GM13976 (cell line): ENCODE measurements around the gene KCNK5.

Experiments
- DNase-seq: peaks from one replicate; pipeline ENCODE4 v3.0.0; 2012; ENCODE audit warnings: low spot score
- in situ Hi-C: fragments of 300-500 bp; cut with MboI; formaldehyde crosslinking; loops from one replicate; pipeline ENCODE4 v1.12.0; 2022; ENCODE audit warnings: low sequenced_read_pairs, mixed read lengths, inconsistent platforms; ENCODE audit not compliant: unreplicated experiment
- TF ChIP-seq, protein P1 (sequence below): IDR thresholded peaks from 2 replicates; pipeline ENCODE4 v1.5.1; 2012; ENCODE audit warnings: borderline replicate concordance, mild to moderate bottlenecking; ENCODE audit not compliant: insufficient read depth; ENCODE audit errors: extremely low read depth, missing control alignments, control extremely low read depth

Gene KCNK5

GRCh38 chr6:39225543-39225942, 3.7 kb downstream of the KCNK5 start:
- in situ Hi-C loops = no loop called here
- TF ChIP-seq, protein P1, sequence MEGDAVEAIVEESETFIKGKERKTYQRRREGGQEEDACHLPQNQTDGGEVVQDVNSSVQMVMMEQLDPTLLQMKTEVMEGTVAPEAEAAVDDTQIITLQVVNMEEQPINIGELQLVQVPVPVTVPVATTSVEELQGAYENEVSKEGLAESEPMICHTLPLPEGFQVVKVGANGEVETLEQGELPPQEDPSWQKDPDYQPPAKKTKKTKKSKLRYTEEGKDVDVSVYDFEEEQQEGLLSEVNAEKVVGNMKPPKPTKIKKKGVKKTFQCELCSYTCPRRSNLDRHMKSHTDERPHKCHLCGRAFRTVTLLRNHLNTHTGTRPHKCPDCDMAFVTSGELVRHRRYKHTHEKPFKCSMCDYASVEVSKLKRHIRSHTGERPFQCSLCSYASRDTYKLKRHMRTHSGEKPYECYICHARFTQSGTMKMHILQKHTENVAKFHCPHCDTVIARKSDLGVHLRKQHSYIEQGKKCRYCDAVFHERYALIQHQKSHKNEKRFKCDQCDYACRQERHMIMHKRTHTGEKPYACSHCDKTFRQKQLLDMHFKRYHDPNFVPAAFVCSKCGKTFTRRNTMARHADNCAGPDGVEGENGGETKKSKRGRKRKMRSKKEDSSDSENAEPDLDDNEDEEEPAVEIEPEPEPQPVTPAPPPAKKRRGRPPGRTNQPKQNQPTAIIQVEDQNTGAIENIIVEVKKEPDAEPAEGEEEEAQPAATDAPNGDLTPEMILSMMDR = no peak
- DNase-seq = no peak

DNA sequence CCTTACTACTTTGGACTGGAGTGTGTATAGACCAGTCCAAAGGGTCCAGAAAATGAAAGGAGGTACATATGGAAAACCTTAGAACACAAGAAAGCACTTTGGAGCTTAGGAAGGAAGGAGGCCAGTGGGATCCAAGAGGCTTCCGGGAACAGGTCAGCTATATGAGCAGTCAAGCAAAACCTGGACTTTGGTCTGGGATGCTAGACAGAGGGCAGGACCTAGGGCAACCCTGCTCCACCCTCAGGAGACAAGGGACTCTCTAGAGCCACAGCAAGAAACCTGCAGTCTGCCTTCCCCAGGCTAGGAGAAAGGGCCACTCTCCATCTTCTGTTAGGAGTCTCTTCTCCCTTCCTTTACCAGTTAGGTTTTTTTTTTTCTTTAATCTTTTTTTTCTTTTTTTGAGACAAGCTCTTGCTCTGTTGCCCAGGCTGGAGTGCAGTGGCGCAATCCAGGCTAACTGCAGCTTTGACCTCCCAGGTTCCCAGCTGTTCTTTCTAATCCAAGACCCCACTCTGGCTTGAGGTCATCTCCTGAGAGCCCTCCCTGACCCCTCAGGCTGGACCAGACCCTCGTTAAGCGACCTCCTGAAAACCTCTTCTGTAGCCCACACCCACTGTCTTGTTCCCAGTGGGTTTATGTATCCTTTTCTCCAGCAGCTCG, 4.6 kb downstream of the KCNK5 start:
- DNase-seq = no peak
- in situ Hi-C loops = no loop called here
- TF ChIP-seq, protein P1 = no peak

DNA sequence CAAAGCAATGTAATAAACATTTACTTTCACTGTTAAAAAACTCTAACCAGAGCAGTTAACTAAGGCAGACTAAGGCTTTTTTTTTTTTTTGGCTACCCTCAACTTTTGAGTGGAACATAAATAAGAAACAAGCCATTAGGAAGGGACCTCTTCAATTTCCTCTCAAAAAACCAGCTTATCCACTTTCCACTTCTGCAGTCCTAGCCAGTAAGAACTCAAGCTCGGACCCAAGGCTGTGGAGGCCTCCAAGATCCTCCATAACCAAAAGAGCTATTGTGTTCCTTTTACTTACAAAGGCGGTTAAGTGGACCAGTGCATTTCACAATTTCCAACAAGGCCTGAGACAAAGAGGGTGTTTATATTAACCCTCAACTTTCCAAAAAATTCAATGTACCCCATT, 5.3 kb downstream of the KCNK5 start:
- DNase-seq = no peak

GRCh38 chr6:39223555-39223954, 5.7 kb downstream of the KCNK5 start:
- DNase-seq = no peak
- in situ Hi-C loops = no loop called here
- TF ChIP-seq, protein P1 = no peak

More for the DNA sequence above, 5.3 kb downstream of the KCNK5 start:
- in situ Hi-C loops = no loop called here
- TF ChIP-seq, protein P1 = no peak

DNA sequence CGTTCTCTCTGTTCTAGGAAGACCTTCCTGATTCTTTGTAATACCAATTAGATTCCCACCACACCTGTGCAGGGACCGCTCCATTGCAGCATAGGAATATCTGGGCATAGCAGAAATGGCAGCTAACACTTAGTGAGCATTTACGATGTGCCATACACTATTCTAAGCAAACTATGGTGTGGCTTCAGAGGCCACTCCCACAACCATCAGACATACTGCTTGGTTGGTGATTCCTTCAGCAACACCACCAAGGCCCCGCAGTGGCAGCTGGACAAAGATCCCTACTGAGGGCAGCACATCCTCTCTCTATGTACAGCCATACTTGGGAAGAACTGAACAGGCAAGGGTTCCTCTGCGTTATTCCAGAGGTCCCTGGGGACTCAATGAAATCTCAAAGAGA, 6.2 kb downstream of the KCNK5 start:
- in situ Hi-C loops = no loop called here
- TF ChIP-seq, protein P1 = no peak
- DNase-seq = no peak

- no peak for DNase-seq
- in situ Hi-C loops = no loop called here
- TF ChIP-seq, protein P1 = no peak
Measured at GRCh38 chr6:39221779-39222641, 7.3 kb downstream of the KCNK5 start.

GRCh38 chr6:39221115-39221514, 8.2 kb downstream of the KCNK5 start:
- no peak for DNase-seq
- in situ Hi-C loops = no loop called here
- TF ChIP-seq, protein P1 = no peak
